ENCODE measurements around the gene CAMK2N1. TPM values are rescaled to one million over a fixed set of nuclear protein-coding genes. Genes with fewer than 3 reads are reported as not detected.

Gene CAMK2N1
- total RNA-seq, 1 experiment from 2014 or later: 55.0 TPM

DNA sequence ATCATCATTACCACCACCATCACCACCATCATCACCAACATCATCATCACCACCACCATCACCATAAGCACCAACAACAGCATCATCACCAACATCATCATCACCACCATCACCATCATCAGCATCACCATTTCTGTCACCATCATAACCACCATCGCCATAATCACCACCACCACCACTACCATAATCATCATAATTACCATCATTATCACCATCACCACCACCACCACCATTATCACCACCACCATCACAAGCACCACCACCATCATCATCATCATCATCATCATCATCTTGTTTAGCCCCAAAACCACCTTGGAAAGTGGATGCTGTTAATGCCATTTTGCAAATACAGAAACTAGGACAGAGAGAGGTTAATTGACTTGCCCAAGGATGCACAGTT, 22.5 kb downstream of the CAMK2N1 start:
- DNase-seq: no peak
- no peak overlapping the region for H3K27ac Mint-ChIP-seq (ENCODE audit: unreplicated experiment)
- intact Hi-C loops (cut with micrococcal nuclease; ENCODE audit: unreplicated experiment): no loop called here
- H3K9me3 ChIP-seq: no peaks in the 10 kb centered on the region
- H3K4me3 ChIP-seq (ENCODE audit: low read depth, low read length): no peak overlapping the region
- ChIA-PET CTCF (no interaction called here), POLR2A (no interaction called here)
- no TSS peak for BruUV-seq (replicated peaks)
- no peaks in the 10 kb centered on the region for H3K36me3 Mint-ChIP-seq (ENCODE audit: insufficient read depth, unreplicated experiment)
- no peak overlapping the region for H3K4me3 Mint-ChIP-seq (ENCODE audit: unreplicated experiment)
- no peaks in the 10 kb centered on the region for H3K36me3 ChIP-seq (ENCODE audit: control insufficient read depth, insufficient read depth, low read length)
- TF ChIP-seq, protein P1, sequence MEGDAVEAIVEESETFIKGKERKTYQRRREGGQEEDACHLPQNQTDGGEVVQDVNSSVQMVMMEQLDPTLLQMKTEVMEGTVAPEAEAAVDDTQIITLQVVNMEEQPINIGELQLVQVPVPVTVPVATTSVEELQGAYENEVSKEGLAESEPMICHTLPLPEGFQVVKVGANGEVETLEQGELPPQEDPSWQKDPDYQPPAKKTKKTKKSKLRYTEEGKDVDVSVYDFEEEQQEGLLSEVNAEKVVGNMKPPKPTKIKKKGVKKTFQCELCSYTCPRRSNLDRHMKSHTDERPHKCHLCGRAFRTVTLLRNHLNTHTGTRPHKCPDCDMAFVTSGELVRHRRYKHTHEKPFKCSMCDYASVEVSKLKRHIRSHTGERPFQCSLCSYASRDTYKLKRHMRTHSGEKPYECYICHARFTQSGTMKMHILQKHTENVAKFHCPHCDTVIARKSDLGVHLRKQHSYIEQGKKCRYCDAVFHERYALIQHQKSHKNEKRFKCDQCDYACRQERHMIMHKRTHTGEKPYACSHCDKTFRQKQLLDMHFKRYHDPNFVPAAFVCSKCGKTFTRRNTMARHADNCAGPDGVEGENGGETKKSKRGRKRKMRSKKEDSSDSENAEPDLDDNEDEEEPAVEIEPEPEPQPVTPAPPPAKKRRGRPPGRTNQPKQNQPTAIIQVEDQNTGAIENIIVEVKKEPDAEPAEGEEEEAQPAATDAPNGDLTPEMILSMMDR (IDR thresholded peaks at IDR 0.05; ENCODE audit: insufficient read depth in 1 of 2, low read depth in 1 of 2, low read length in 1 of 2, severe bottlenecking in 1 of 2, unreplicated experiment in 1 of 2): no peak
- no peaks in the 10 kb centered on the region for H3K27me3 ChIP-seq (replicated peaks; ENCODE audit: control insufficient read depth, insufficient read depth, low read length)
- no peaks in the 10 kb centered on the region for H3K4me1 ChIP-seq
- peaks cover 10% of the 10 kb centered on the region for H3K27me3 Mint-ChIP-seq (ENCODE audit: insufficient read depth, unreplicated experiment)
- peaks cover 9% of the 10 kb centered on the region for H3K9me3 Mint-ChIP-seq (ENCODE audit: unreplicated experiment)
- H3K4me1 Mint-ChIP-seq (ENCODE audit: low read depth, unreplicated experiment): no peaks in the 10 kb centered on the region

DNA sequence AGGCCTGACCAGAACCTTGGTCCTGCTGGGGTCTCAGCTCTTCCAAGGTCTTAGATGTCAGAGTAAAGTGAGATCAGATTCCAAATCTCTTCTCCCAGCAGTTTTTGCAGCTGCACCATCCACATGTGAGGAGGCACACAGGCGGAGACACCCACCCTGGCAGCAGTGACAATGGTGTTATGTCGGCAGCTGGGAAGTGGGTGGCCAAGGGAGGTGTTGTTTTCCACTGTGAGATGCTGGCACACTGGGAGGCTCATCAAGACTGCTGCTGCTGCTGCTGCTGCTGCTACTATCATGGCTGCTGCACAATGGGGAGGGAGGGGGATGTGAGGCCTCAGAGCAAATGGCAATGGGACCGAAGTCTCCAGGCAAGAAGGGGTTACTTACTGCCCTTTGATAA, 23.6 kb downstream of the CAMK2N1 start:
- intact Hi-C loops (cut with micrococcal nuclease; ENCODE audit: unreplicated experiment): no loop called here
- Mint-ChIP-seq H3K4me3 (ENCODE audit: unreplicated experiment) (no peak overlapping the region), H3K4me1 (ENCODE audit: low read depth, unreplicated experiment) (no peaks in the 10 kb centered on the region), H3K27me3 (ENCODE audit: insufficient read depth, unreplicated experiment) (peaks cover 10% of the 10 kb centered on the region), H3K9me3 (ENCODE audit: unreplicated experiment) (peaks cover 9% of the 10 kb centered on the region), H3K36me3 (ENCODE audit: insufficient read depth, unreplicated experiment) (no peaks in the 10 kb centered on the region), H3K27ac (ENCODE audit: unreplicated experiment) (no peak overlapping the region)
- no peaks in the 10 kb centered on the region for H3K27me3 ChIP-seq (replicated peaks; ENCODE audit: control insufficient read depth, insufficient read depth, low read length)
- DNase-seq: no peak
- TF ChIP-seq, protein P1 (IDR thresholded peaks at IDR 0.05; ENCODE audit: insufficient read depth in 1 of 2, low read depth in 1 of 2, low read length in 1 of 2, severe bottlenecking in 1 of 2, unreplicated experiment in 1 of 2): no peak
- no peaks in the 10 kb centered on the region for H3K36me3 ChIP-seq (ENCODE audit: control insufficient read depth, insufficient read depth, low read length)
- no TSS peak for BruUV-seq (replicated peaks)
- H3K9me3 ChIP-seq: no peaks in the 10 kb centered on the region
- no peak overlapping the region for H3K4me3 ChIP-seq (ENCODE audit: low read depth, low read length)
- ChIA-PET POLR2A (no interaction called here), CTCF (no interaction called here)
- no peaks in the 10 kb centered on the region for H3K4me1 ChIP-seq

DNA sequence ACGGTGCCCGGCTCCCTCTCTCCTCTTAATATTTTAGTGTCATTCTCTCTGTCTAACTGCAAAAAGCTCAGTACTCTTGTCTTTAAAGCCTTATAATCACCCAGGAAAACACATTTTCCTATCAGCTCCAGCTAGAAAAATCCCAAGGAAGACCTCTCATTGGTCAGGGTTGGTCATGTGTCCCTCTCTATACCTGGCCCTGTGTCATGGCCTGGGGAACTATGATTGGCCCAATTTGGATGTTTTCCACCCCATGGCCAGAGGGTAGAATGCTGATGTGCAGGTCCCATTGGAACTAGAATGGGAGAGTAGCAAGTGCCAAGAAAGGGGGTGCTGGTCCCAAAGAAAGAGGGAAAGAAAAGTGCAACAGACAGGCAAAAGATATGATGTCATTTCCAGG, 27.3 kb downstream of the CAMK2N1 start:
- peaks cover 4% of the 10 kb centered on the region for H3K27me3 Mint-ChIP-seq (ENCODE audit: insufficient read depth, unreplicated experiment)
- BruUV-seq (replicated peaks): no TSS peak
- no peaks in the 10 kb centered on the region for H3K4me1 ChIP-seq
- no peak overlapping the region for H3K4me3 Mint-ChIP-seq (ENCODE audit: unreplicated experiment)
- CTCF ChIA-PET: no interaction called here
- intact Hi-C loops (cut with micrococcal nuclease; ENCODE audit: unreplicated experiment): no loop called here
- no peaks in the 10 kb centered on the region for H3K4me1 Mint-ChIP-seq (ENCODE audit: low read depth, unreplicated experiment)
- no peaks in the 10 kb centered on the region for H3K36me3 Mint-ChIP-seq (ENCODE audit: insufficient read depth, unreplicated experiment)
- no peaks in the 10 kb centered on the region for H3K9me3 ChIP-seq
- POLR2A ChIA-PET: no interaction called here
- H3K4me3 ChIP-seq (ENCODE audit: low read depth, low read length): no peak overlapping the region
- H3K36me3 ChIP-seq (ENCODE audit: control insufficient read depth, insufficient read depth, low read length): no peaks in the 10 kb centered on the region
- no peak for DNase-seq
- H3K27me3 ChIP-seq (replicated peaks; ENCODE audit: control insufficient read depth, insufficient read depth, low read length): no peaks in the 10 kb centered on the region
- H3K9me3 Mint-ChIP-seq (ENCODE audit: unreplicated experiment): peaks cover 9% of the 10 kb centered on the region
- TF ChIP-seq, protein P1 (IDR thresholded peaks at IDR 0.05; ENCODE audit: insufficient read depth in 1 of 2, low read depth in 1 of 2, low read length in 1 of 2, severe bottlenecking in 1 of 2, unreplicated experiment in 1 of 2): no peak
- no peak overlapping the region for H3K27ac Mint-ChIP-seq (ENCODE audit: unreplicated experiment)
